HG03558 (cell line): Measurements from ENCODE around the gene SNCA.

ENCODE experiments used
- ATAC-seq: cut with Tn5 transposase; IDR thresholded peaks from one replicate; pipeline ENCODE4 v1.9.1; 2021; ENCODE audit warnings: moderate number of reproducible peaks; ENCODE audit not compliant: unreplicated experiment; ENCODE audit errors: extremely low read depth

SNCA gene

GRCh38 chr4:89820010-89820409, 17.0 kb downstream of the SNCA start:
- ATAC-seq: no peak

GRCh38 chr4:89814362-89814761, 22.6 kb downstream of the SNCA start:
- no peak for ATAC-seq

DNA sequence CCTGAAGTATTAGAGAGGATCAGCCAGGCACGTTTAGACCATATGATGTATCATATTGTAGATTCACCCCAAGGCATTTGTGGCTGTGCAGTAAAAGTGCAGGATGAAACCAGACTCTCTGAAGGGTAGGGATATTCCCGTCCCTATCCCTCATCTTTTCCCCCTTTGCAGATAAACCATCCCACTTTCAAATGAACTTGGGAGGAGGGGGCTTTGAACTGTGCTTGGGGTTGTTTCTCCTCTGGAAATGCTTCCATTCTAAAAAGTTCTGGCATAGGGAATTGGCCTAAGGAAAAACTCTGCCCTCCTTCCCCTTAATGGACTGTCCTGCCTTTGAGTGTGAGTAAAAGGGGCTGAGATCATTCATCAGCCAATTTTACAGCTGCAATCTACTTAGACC, 23.8 kb downstream of the SNCA start:
- ATAC-seq: no peak

- no peak for ATAC-seq
Measured at GRCh38 chr4:89807441-89808140, 29.4 kb downstream of the SNCA start.

DNA sequence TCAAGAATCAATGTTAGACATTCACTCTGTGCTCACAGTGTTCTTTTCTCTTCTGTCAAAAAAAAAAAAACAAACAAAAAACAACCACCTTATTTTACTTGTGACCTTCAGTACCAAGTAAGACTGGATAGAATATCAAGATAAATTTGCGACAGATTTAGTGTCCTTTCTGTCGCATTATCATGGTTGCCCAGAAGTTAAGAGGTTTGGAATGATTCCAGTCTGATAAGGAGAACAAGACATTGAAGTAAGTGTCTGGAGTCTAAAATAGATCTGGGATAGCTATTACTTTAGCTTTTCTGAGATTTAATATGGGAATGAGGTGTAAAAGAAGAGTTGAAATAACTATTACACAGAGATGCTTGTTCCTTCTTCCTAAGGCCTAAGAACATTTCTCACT, 31.7 kb downstream of the SNCA start:
- no peak for ATAC-seq

DNA sequence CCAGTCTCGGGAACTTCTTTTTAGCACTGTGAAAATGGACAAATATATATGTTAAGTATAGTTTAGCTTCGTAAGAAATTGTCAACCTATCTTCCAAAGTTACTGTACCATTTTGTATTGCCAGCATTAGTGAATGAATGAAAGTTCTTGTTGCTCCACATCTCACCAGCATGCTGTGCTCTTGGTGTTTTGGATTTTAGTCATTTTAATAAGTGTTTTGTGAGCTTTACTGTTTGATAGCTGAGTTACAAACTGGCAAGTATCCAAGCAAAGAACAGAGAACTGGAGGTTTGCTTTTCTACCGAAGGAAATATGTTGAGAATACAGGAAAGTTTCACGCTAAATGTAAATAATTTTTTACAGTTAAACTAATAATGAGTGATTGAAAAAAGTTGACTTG, 33.0 kb downstream of the SNCA start:
- ATAC-seq: no peak

DNA sequence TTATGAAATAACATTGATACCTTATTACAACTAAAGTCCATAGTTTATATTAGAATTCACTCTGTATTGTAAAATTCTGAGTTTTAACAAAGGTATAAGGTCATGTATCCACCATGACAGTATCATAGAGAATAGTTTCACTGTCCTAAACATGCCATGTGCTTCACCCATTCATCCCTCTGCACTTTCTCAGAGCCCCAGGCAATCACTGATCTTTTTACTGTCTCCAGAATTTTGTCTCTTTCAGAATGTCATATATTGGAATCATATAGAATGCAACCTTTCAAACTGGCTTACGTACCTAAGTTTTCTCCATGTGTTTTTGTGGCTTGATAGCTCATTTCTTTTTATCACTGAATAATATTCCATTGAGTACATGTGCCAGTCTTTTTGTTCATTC, 33.9 kb downstream of the SNCA start:
- ATAC-seq: no peak

DNA sequence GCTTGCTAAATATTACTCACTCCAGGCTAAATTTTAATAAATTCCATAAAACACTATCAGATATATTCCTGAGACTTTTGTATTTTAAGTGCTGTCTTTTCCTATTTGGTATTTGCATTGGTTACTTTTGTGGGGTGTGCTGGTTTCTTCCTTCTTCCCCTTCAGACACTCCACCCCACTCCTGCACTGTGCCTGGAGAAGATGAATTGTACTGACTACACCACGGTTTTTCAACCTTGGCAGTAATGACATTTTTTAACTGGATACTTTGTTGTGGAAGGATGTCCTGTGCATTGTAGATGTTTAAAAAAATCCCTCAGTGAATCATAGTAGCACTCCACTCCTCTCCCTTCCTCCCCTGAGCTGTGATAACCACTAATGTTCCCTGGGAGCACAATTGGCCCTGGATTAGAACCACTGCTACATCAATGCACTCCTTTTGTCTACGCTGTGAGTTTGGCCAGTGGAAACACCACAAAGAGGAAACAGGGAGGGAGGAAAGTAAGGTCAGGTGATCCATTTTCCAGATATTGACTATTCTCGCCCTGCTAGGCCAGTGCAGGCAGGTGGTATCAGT, 36.3 kb downstream of the SNCA start:
- no peak for ATAC-seq

GRCh38 chr4:89800012-89800516, 36.9 kb downstream of the SNCA start:
- no peak for ATAC-seq

DNA sequence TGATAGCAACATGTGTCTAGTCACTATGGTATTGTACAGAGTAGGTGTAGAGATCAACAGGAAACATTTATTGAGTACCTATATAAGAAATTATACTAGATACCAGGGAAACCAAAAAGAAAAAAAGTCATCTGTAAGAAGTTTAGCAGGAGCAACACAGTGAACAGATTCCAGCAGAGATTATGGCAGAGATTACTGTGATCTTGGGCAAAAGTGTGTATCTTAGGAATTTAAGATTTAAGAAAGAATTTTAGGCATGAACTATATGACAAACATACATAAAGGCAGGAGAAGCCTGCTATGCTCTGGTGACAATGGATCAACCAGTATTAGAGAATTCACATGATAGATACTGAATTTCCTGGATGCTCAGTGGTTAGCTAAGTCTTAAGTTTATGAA, 37.9 kb downstream of the SNCA start:
- ATAC-seq: no peak

DNA sequence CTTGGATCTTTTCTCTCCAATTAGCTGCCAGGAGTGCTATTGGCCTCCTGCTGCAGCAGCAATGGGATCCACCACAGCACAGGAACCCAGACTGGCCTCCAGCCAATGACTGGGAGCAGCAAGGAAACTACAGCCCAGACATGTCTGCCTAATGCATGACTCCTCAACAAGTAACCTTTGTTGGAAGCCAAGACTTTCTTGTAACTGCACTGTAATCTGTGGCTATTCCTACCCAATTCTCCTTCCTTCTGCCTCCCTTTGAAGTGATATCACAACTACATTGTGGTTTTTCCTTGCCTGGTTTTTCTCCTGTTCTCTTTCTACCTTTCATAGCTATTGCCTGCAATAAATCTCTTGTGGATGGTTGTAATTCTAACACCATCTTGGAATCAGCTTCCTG, 39.8 kb downstream of the SNCA start:
- no peak for ATAC-seq

- ATAC-seq: no peak
Measured at GRCh38 chr4:89788206-89789072, 48.5 kb downstream of the SNCA start.

DNA sequence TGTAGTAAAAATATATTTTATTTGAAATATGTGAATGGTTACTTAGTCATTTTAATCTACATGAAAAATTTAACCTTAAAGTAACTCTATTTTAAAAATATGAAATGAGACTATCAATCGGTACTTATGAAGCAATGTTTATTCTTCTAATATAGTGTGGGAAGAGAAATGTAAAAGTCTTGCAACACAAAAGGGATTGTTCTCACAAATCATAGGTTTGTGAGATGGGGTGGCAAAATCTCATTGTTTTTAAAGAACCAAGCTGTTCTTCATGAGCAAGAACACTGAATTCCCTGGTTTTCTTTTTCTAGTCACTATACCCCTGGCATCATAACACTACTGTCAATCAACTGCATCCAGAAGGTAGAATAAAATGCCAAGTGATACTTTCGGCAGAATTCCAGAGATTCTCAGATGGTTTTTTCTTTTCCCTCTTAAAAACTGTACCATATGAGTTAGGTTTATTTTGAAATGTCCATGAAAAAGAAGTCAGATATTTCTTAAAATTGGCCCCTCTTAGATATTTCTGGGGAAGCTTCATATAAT, 52.2 kb downstream of the SNCA start:
- ATAC-seq: no peak

DNA sequence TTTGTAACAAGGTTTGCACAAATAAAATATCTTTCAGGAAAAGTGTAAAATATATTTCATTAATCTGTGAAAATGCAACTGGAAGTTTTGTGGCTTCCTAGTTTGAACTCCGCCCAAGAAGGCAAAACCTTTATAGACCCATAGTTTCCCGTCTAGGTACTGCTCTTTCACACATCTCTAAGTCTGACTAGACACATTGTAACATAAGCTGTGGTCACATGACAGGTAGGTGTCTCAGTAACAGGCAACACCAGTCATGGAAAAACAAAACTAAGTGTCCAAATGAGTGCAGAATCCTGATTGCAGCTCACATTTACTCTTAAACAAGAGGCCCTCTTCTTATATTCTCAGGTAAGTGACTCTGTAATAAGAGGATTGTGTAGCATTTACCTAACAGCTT, 55.6 kb downstream of the SNCA start:
- ATAC-seq: no peak

DNA sequence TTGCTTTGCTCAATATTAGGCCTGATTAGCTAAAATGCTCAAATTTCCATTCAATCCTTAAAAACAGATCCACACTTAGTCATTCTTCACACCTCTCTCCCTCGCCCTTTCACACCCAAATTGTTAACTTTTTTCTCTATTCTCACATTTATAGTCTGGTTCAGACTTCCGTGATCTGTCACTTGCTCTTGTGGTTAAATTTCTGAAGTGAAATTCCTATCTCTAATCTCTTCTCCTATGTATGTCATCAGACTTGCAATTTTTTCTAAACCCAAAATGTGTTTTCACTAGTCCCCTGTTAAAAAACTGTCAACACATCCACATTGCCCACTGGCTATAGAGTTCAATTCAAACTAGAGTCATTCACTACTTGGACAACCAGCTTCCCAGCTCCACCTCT, 63.2 kb downstream of the SNCA start:
- ATAC-seq: no peak

DNA sequence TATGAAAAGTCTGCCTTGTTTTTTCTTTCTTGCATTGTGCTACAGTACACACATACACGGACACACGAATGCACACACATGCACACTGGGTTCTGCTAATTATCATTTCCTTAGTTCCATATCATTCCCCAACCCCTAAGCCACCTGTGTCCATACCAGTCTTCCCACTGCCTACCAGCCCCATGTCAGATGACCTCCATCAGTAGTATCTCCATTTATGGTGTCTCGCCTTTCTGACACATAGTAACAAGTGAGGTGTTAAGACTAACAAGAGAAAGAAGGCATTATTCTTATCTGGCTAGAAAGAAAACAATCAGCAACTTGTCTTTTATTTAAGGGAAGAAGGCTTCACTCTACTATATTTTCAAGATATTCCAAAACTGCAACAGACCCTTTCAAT, 67.1 kb downstream of the SNCA start:
- ATAC-seq: no peak

DNA sequence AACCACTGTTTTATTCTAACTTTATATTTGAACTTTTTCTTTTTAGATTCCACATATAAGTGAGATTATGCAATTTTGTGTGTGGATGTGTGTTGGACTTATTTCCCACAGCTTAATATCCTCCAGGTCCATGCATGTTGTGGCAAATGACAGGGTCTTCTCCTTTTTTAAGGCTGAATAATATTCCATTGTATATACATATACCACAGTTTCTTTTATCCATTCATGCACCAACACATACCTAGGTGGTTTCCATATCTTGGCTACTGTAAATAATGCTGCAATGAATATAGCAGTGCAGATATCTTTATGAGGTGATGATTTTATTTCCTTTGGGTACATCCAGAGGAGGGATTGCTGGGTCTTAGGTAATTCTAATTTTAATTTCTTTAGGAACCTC, 69.0 kb downstream of the SNCA start:
- ATAC-seq: no peak

DNA sequence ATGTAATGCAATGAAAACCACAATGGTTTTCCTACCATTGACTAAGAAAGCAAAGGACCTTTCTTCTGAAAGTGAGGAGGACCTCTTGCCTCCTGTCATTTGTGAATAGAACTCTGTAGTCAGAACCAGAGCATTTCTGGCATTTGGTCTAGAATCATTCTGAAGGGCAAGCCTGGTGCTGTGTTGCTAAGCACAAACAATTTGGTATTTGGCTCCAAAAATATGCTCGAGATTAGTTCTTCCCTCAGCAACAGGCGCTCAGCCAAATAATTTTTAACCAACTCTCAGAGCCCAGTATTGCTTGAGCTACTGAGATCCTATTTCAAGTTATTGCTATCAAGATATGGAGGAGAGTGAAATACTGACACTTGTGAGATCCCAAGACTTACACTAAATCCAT, 71.0 kb downstream of the SNCA start:
- ATAC-seq: no peak

- no peak for ATAC-seq
Measured at GRCh38 chr4:89765528-89765927, 71.4 kb downstream of the SNCA start.

- ATAC-seq: no peak
Measured at GRCh38 chr4:89762311-89762710, 74.7 kb downstream of the SNCA start.

DNA sequence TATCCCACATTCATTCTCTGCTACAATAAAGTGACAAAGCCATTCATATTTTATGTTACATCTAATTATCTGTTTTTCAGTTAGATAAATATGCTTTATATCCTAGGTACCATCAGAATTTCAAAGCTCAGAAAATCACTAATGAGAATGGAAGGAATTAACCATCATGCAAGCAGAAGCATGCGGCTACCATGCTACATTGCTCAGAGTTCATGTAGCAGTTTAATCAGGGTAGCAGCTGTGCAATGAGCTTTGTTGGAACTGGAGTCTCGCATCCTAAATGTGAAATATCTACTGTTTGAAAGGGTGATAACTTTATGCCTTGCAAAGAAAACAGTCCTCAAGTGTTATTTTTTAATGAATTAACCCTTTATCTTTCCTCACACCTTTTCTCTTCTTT, 77.5 kb downstream of the SNCA start:
- ATAC-seq: no peak
